DOHH2 (cell line): ENCODE measurements around the gene TMEM167A.

Experiments
- H3F3A ChIP-seq: fragments of 200-600 bp; sonication (generic), shearing (Covaris generic); 2 replicates; pipeline ENCODE4 v1.6.0; 2016; ENCODE audit warnings: antibody characterized with exemption, mild to moderate bottlenecking; ENCODE audit not compliant: control insufficient read depth, insufficient read depth
- H3K27ac ChIP-seq: fragments of 200-600 bp; sonication (generic); 2 replicates; pipeline ENCODE4 v1.5.1; 2014; ENCODE audit warnings: low read depth, mild to moderate bottlenecking, low read length, moderate library complexity
- H3K27me3 ChIP-seq: fragments of 200-600 bp; sonication (generic); 2 replicates; pipeline ENCODE4 v1.6.1; 2014; ENCODE audit warnings: mild to moderate bottlenecking, low read length, mixed read lengths; ENCODE audit not compliant: control insufficient read depth
- H3K36me3 ChIP-seq: fragments of 200-600 bp; sonication (generic); 2 replicates; pipeline ENCODE4 v1.6.1; 2014; ENCODE audit warnings: mild to moderate bottlenecking, low read length, moderate library complexity, mixed read lengths; ENCODE audit not compliant: control insufficient read depth
- H3K4me1 ChIP-seq: fragments of 200-600 bp; sonication (generic); 2 replicates; pipeline ENCODE4 v1.6.1; 2014; ENCODE audit warnings: mild to moderate bottlenecking, low read length, mixed read lengths; ENCODE audit not compliant: control insufficient read depth
- H3K4me2 ChIP-seq: fragments of 200-600 bp; sonication (generic); 2 replicates; pipeline ENCODE4 v1.6.0; 2014; ENCODE audit warnings: mild to moderate bottlenecking, low read length, moderate library complexity
- H3K4me3 ChIP-seq: fragments of 200-600 bp; sonication (generic); 2 replicates; pipeline ENCODE4 v1.5.1; 2014; ENCODE audit warnings: mild to moderate bottlenecking, low read length, mixed read lengths
- H3K79me2 ChIP-seq: fragments of 200-600 bp; sonication (generic); 2 replicates; pipeline ENCODE4 v1.6.1; 2014; ENCODE audit warnings: mild to moderate bottlenecking, low read length, mixed read lengths; ENCODE audit not compliant: control insufficient read depth
- H3K9me2 ChIP-seq: fragments of 200-600 bp; sonication (generic); replicated peaks from 2 replicates; pipeline ENCODE4 v1.6.1; 2014; ENCODE audit warnings: mild to moderate bottlenecking, low read length, mixed read lengths; ENCODE audit not compliant: control insufficient read depth
- H3K9me3 ChIP-seq: fragments of 200-600 bp; sonication (generic); 2 replicates; pipeline ENCODE4 v1.6.1; 2014; ENCODE audit warnings: antibody characterized with exemption, low read length, mixed read lengths; ENCODE audit not compliant: control insufficient read depth, insufficient read depth
- H4K20me1 ChIP-seq: fragments of 200-600 bp; sonication (generic); 2 replicates; pipeline ENCODE4 v1.6.0; 2014; ENCODE audit warnings: low read depth, mild to moderate bottlenecking, antibody characterized with exemption, low read length, moderate library complexity; ENCODE audit not compliant: control insufficient read depth, insufficient read depth
- EZH2phosphoT487 ChIP-seq: fragments of 200-600 bp; sonication (generic); IDR thresholded peaks from 2 replicates; pipeline ENCODE4 v1.6.1; 2017; ENCODE audit warnings: borderline replicate concordance, mild to moderate bottlenecking, antibody characterized with exemption, low read length, moderate library complexity, mixed read lengths
- TF ChIP-seq, protein P1 (sequence below): fragments of 200-600 bp; sonication (generic); IDR thresholded peaks from one replicate; pipeline ENCODE4 v1.5.1; 2014; ENCODE audit warnings: antibody characterized with exemption, mild to moderate bottlenecking, low read depth, low read length; ENCODE audit not compliant: poor library complexity, severe bottlenecking

Gene TMEM167A

DNA sequence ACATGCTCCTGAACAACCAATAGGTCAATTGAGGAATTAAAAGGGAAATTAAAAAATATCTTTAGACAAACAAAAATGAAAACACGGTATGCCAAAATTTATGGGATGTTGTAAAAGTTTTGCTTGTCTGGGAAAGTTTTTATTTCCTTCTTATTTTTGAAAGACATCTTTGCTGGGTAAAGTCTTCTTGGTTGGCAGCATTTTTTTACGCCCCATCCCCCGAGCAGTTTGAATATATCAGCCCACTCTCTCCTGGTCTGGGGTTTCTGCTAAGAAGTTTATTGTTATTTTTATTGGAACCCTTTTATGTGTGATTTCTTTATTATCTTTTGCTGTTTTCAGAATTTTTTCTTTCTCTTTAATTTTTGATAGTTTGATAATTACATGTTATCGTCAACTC lies 16.5 kb upstream of the TMEM167A start:
- Histone ChIP-seq H3K4me1 (peaks cover 9% of the 10 kb centered on the region), H3K79me2 (peaks cover 44% of the 10 kb centered on the region), H3K27ac (no peak overlapping the region), H3K9me2 (no peaks in the 10 kb centered on the region), H3K9me3 (peaks cover 6% of the 10 kb centered on the region; the same call in 1 of the 2 replicates), H3F3A (no peaks in the 10 kb centered on the region), H4K20me1 (no peaks in the 10 kb centered on the region), H3K36me3 (no peaks in the 10 kb centered on the region), H3K4me3 (no peak overlapping the region), H3K4me2 (no peak overlapping the region), H3K27me3 (no peaks in the 10 kb centered on the region)
- TF ChIP-seq, protein P1, sequence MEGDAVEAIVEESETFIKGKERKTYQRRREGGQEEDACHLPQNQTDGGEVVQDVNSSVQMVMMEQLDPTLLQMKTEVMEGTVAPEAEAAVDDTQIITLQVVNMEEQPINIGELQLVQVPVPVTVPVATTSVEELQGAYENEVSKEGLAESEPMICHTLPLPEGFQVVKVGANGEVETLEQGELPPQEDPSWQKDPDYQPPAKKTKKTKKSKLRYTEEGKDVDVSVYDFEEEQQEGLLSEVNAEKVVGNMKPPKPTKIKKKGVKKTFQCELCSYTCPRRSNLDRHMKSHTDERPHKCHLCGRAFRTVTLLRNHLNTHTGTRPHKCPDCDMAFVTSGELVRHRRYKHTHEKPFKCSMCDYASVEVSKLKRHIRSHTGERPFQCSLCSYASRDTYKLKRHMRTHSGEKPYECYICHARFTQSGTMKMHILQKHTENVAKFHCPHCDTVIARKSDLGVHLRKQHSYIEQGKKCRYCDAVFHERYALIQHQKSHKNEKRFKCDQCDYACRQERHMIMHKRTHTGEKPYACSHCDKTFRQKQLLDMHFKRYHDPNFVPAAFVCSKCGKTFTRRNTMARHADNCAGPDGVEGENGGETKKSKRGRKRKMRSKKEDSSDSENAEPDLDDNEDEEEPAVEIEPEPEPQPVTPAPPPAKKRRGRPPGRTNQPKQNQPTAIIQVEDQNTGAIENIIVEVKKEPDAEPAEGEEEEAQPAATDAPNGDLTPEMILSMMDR, result no peak
- TF ChIP-seq EZH2phosphoT487, result no peak

DNA sequence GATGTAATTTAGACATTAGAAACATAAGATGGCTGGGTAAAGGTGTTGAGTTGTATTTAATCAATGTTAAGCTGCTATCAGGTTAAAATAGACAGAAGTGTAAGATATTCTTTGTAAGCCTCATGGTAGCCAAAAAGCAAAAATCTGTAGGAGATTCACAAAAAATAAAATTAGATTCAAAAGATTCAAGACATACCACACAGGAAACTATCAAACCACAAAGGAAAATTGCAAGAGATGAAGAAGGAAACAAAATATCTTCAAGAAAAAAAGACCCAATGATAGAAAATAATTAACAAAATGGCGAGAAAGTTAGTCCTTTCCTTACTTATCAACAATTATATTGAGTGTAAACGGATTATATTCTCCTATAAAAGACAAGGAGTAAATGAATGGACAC lies 15.4 kb upstream of the TMEM167A start:
- H3K27ac ChIP-seq, result no peak overlapping the region
- no peaks in the 10 kb centered on the region for H3F3A ChIP-seq
- H3K4me3 ChIP-seq, result no peak overlapping the region
- no peak for TF ChIP-seq EZH2phosphoT487
- TF ChIP-seq, protein P1, result no peak
- H3K4me2 ChIP-seq, result no peak overlapping the region
- H3K9me2 ChIP-seq, result no peaks in the 10 kb centered on the region
- no peaks in the 10 kb centered on the region for H3K36me3 ChIP-seq
- H3K9me3 ChIP-seq, result peaks cover 6% of the 10 kb centered on the region; the same call in 1 of the 2 replicates
- peaks cover 9% of the 10 kb centered on the region for H3K4me1 ChIP-seq
- H4K20me1 ChIP-seq, result no peaks in the 10 kb centered on the region
- H3K79me2 ChIP-seq, result peaks cover 43% of the 10 kb centered on the region
- no peaks in the 10 kb centered on the region for H3K27me3 ChIP-seq

DNA sequence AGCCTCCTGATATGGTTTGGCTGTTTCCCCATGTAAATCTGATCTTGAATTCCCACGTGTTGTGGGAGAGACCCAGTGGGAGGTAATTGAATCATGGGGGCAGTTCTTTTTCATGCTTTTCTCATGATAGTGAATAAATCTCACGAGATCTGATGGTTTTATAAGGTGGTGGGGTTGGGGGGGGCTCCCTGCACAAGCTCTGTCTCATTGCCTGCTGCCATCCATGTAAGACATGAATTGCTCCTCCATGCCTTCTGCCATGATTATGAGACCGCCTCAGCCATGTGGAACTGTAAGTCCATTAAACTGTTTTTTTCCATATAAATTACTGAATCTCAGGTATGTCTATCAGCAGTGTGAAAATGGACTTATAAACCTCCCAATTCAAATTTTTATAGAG lies 13.0 kb upstream of the TMEM167A start:
- H3K4me2 ChIP-seq, result no peak overlapping the region
- peaks cover 9% of the 10 kb centered on the region for H3K4me1 ChIP-seq
- H3K4me3 ChIP-seq, result no peak overlapping the region
- no peak overlapping the region for H3K27ac ChIP-seq
- H3K27me3 ChIP-seq, result no peaks in the 10 kb centered on the region
- no peaks in the 10 kb centered on the region for H3K9me2 ChIP-seq
- no peaks in the 10 kb centered on the region for H3K36me3 ChIP-seq
- H3K79me2 ChIP-seq, result peaks cover 46% of the 10 kb centered on the region
- H4K20me1 ChIP-seq, result no peaks in the 10 kb centered on the region
- H3K9me3 ChIP-seq, result peaks cover 6% of the 10 kb centered on the region; the same call in 1 of the 2 replicates
- TF ChIP-seq, protein P1, result no peak
- no peak for TF ChIP-seq EZH2phosphoT487
- H3F3A ChIP-seq, result no peaks in the 10 kb centered on the region

DNA sequence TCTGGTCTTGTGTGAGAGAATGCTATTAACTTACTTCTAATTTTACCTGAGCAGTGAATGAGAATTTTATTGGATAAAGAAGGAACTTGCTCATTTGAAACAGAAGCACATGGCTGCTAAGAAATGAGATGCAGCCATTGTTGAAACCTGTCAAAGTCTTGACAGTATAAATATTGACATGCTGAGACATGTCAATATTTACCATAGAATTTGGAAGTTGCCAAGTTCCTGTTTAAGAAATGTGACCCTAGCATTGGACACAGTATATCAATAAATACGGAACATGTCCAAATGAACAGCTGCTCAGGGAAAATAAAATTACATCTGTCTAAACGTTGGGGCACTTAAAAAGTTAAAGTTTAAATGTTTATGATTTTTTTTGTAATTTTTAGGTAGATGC lies 7.9 kb upstream of the TMEM167A start:
- no peak overlapping the region for H3K4me2 ChIP-seq
- H3K79me2 ChIP-seq, result peaks cover 63% of the 10 kb centered on the region
- H3F3A ChIP-seq, result no peaks in the 10 kb centered on the region
- no peak overlapping the region for H3K27ac ChIP-seq
- H3K27me3 ChIP-seq, result no peaks in the 10 kb centered on the region
- H3K4me1 ChIP-seq, result no peaks in the 10 kb centered on the region
- no peaks in the 10 kb centered on the region for H4K20me1 ChIP-seq
- no peaks in the 10 kb centered on the region for H3K36me3 ChIP-seq
- no peaks in the 10 kb centered on the region for H3K9me3 ChIP-seq
- H3K9me2 ChIP-seq, result no peaks in the 10 kb centered on the region
- TF ChIP-seq, protein P1, result no peak
- TF ChIP-seq EZH2phosphoT487, result no peak
- no peak overlapping the region for H3K4me3 ChIP-seq
